Measurements from ENCODE around the gene FFAR1.

- TF ChIP-seq POLR2AphosphoS5 (IDR thresholded peaks at IDR 0.05; ENCODE audit: low read depth, low read length) (no peak), POLR2A (IDR thresholded peaks at IDR 0.05; ENCODE audit: low read depth, low read length) (no peak), TAF1 (IDR thresholded peaks at IDR 0.05; ENCODE audit: borderline replicate concordance, low read depth, low read length) (no peak)
Measured at GRCh38 chr19:35337984-35338296, 9.8 kb upstream of the FFAR1 start.

Data from GM12892 (cell line).